GM19238 (cell line): ENCODE results near the gene EPHA4.

Experiments
- DNase-seq: peaks from one replicate; pipeline ENCODE4 v3.0.0; 2011; ENCODE audit warnings: low spot score; ENCODE audit not compliant: insufficient read length

Gene EPHA4

DNA sequence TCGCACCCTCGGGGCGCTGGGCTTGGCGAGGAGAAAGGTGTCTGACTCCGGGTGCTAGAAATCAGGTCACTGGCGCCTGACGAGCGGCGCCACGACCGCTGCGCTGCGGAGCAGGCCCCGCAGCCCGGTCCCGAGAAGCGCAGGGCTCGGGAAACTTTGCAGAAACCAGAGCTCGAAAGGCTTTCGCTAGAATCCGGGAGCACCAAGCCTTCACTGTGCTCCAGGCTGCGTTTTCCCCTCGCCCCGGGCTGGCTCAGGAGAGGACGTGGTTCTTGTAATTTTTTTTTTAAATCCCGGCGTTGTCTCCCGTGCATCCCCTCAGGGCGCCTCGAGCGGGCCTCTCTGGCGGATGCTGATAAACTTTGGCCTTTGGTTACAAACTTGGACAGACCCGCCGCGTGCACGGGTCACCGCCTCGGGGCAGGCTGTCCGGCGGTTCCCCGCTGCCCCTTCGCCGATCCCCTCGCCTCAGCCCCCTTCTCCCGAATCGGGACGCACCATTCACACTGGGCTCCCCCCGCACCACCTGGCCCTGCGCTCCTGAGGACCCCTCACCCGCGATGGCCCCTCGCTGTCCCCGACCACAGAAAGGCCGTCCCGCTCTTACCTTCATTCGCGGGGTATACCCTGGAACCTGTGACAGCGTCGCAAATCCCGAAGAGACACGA lies 419 bp downstream of the EPHA4 start:
- DNase-seq = no peak

DNA sequence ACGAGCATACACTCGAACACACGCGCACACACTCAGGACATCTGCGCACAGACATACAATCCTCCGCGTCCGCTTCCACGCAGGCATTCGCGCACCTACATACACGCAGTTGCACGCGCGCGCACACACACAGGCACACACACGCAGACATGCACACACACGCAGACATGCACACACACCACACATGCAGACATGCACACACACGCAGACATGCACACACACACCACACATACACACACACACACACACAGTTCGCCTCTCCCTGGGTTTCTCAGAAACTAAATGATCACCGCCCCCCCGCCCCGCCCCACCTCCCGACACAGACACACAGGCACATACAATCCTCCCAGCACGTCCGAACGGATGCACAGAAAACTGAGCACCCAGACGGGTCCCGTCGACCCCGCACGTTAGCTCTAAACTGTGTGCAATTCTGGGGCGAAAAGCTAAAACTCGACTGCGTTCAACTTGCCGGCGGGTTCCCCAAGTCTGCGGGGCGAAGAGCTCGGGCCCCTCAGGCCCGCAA lies 1.0 kb downstream of the EPHA4 start:
- no peak for DNase-seq

- no peak for DNase-seq
Measured at GRCh38 chr2:221570321-221570935, 1.7 kb downstream of the EPHA4 start.

DNA sequence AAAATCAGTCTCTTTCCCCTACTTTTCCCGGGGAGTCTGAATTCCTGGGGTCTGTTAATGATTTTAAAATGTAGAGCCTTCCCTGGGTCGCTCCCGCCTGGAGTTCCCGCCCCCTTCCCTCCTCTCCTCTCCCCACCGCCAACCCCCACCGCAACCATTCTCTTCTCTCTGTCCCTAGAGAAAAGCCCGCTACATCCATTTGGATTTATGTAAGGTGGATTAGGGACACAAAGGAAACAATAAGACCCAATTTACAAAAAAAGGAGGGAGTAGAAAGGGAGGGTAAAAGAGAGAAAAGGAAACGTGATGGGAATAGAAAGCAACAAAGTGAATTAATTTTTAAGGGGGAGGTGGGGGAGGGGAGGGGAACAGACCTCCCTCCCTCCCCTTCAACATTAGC lies 2.2 kb downstream of the EPHA4 start:
- DNase-seq = no peak

DNA sequence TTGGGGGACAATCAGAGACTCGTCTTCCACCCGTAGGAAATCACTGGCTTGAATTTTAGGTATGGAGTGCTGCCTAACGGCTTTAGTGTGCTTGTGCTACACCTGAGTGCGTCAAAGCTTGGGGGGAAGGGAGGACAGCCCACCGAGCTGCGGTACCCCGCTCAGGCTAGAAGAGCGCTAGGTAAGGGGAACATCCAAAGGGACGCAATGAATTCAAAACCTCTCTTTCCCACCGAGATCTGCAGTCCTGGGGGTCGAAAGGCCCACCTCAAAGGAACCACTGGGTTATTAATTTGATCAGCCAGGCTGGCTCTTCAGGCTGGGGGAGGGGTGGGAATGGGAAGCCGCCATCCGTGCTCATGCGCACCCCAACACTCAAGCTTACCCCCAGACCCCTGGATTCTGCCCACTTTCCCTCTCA lies 2.7 kb downstream of the EPHA4 start:
- DNase-seq = no peak

DNA sequence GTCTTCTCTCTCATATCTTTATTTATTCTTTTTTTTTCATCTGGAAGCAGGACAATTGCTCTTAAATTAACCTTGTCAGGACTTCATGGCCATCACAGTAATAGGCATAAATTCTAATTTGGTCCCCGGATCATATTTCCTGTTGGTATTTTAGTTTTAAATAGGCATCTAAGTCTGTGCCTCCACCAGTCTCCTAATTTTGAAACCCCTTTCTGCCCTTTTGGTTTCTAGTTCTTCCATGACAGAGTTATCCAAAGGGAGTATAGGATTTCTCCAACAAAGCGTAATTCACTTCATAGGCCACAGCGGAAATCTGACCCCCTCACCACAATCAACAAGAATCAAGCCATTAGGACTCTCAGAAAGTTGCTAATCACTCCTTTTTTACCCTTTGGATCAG lies 3.8 kb downstream of the EPHA4 start:
- no peak for DNase-seq

DNA sequence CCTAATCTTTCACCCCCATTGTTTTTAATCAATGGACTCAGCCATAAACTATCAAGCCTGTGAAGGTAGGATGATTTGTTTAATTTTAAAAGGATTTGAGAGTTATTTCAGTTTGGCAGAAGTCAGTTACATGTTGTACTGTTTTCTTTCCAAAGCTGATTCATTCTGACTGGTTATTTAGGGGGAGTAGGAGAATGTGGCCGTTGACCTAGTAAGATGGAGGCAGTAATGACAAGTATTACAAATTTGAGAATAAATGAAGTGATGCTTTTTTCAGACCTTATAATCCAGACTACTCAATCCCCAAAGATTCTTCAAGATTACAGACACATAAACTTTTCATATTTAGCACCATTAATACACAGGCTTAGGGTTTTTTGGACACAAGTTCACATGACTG lies 4.3 kb downstream of the EPHA4 start:
- no peak for DNase-seq

- no peak for DNase-seq
Measured at GRCh38 chr2:221567231-221567760, 4.8 kb downstream of the EPHA4 start.

DNA sequence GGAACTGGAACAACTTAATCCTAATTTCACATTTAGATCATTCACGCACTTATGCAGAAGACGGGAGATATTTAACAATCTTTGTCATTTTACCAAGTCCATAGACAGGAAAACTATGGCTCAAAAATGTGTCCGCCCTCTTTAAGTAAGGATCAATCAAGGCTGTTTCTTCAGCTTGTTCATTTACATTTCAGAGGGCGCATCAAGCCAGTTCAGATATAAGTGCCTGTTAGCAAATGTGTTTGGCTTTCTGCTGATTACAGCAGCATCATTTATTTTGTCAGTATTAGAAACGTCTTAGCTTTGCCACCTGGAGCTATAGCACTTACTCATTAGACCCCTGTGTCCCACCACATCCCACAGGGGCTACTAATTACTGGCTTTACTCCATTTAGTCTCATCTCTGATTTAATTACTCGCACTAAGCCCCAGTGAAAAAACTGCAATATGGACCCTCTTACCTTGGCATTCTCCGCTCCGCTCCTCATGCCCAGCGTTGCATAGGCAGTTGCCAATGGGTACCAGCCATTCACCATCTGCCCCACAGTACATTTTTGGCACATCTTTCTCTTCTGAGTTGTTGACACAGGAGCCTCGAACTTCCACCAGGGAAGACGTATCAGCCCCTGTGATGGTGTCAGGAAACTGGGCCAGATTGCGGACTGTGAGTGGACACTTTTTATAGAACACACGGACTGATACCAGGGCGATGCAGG lies 8.7 kb downstream of the EPHA4 start:
- DNase-seq = no peak

DNA sequence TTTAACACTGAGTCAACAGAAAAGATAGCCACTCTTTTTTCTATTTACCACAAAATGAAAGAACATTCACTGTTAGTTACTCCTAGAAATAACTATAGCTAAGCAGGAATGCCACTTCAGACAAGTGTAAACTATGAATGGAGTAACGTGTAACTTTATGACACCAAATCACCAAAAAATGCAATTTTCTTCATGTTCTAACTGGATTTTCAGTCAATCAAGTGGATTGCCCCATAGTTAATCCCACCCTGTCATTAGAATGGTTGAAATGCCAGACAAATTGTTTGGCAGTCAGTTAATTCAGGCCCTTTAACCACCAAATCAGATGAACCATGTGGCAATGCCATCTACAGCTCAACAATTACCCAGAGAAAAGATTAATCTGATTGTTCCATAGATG lies 9.9 kb downstream of the EPHA4 start:
- no peak for DNase-seq

- no peak for DNase-seq
Measured at GRCh38 chr2:221561770-221562169, 10.3 kb downstream of the EPHA4 start.

- DNase-seq = no peak
Measured at GRCh38 chr2:221559991-221560390, 12.1 kb downstream of the EPHA4 start.

GRCh38 chr2:221558107-221558506 lies 14.0 kb downstream of the EPHA4 start:
- no peak for DNase-seq

- no peak for DNase-seq
Measured at GRCh38 chr2:221555494-221555846, 16.6 kb downstream of the EPHA4 start.

DNA sequence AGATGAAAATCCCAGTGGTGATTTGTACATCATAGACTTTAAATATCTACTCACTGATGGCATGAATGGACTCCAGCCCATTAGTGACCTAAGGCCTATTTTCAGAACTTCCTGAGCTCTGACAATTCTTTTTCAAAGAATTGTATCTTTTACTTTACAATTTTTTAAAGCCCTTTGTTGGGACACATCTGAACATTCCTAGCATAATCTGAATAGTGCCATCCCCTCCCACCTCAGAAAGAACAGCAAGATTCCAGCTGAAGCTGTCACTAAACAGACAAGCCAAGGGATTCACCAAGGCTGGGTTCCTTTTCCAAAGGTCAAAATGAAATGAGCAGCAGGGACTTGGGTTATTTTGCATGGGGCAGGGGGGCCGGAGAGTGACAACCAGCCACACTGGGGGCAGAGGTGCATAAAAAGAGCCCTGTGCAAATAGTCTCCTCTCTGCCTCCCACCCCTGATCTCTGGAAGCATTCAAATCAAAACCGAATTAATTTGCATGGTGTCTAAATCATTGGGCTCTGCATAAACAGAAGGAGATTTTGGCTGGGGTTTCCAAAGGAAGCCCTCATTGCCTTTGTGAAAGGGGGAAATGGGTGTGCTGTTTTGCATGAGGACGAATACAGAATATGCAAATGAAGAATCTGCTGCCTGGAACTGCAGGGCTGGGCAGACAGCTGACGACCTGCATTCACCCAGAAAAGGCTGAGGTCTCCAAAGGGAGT lies 17.2 kb downstream of the EPHA4 start:
- DNase-seq = peak; percentile 22

GRCh38 chr2:221553333-221553732 lies 18.8 kb downstream of the EPHA4 start:
- no peak for DNase-seq

DNA sequence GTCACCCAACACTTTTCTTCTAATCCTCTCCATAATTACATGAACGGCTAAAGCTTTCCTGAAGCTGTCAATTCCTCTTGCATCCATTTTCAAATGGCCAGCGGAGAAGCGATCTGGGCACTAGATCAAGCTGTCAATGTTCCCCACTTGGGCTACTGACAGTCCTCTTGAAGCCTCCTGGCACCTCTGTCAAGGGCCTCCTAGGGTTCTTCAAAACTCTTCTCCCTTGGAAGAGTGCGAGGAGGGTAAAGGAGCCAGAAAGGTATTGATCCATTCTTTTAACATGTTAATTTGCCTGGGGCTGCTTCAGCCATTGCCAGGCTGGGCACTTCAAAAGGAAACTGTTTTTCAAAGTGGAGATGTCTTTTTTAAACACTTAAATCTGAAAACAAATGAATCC lies 19.8 kb downstream of the EPHA4 start:
- no peak for DNase-seq

- DNase-seq = no peak
Measured at GRCh38 chr2:221551864-221552263, 20.2 kb downstream of the EPHA4 start.

DNA sequence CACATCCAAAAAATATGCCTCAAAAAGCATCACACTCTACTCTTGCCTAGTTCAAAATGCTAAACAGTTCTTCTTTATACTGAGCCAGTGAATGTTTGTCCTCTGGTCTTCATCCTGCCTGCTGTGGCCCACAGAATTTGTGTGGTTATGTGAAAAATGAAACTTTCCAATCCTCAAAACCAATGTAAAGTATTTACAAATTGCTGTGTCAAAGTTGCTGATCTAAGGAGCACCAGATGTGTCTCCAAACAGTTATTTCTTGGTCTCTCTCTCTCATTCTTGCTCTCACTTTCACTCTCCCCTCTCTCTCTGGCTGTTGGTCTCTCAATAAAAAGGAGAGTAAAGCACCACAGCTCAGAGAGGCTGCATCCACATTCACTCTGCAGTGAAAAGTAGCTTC lies 23.0 kb downstream of the EPHA4 start:
- peak; percentile 15 for DNase-seq

DNA sequence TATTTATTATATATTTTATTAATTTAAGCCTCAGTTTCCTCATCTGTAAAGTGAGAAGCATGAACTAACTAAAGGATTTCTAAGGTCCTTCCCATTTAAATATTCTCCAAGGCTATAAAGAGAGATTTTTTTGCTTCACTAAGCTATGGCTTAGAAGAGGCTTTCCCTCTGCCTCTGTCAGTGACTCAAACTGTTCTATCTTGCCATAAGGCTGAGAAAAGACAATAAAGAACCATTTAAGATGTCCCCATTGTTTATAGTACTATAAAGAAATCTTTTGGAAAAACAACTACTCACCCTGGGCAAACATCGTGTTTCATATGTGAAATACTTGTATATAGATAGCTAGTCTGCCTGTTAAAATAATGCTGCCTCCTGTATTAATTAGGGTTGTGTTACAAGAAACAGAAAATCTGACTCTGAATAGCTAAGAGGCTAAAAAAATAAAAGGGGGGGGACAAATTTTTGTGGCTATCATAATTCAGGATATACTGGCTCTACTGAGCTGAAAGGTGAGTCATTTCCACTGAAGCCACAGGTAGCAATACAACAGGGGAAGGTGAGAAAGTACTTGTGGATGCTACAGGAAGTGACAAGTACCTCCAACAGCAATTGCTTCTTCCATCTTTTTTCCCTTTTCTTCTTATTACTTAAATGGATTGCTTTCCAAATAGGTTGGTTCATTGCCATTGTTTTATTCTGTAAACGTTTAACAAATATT lies 25.4 kb downstream of the EPHA4 start:
- no peak for DNase-seq

DNA sequence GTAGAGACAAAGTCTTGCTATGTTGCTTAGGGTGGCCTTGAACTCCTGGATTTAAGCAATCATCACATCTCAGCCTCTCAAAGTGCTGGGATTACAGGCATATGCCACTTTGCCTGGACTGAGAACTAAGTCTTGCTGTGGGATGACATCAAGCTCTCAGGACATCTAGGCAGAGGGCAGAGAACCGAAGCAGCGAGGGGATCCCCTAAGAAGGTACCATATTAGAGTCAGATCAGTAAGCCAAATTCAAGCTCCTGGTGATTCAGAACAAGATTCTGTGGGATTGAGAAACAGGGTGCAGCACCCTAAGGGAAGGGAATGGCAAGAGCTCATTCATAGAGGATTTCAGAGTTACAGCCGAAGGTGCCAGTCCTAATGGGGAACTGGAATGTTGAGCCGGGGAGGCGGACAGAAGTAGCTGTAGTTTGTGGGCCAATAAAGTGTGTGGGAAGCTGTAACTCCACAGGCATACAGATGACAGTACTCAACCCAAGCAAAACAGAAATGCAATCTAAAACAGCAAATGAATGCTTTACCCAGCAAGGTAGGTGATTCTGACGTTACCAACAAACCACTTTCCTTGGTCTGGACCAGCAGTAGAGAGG lies 30.9 kb downstream of the EPHA4 start:
- no peak for DNase-seq
